ENCODE measurements around the gene MAP3K14.

The MAP3K14 gene

DNA sequence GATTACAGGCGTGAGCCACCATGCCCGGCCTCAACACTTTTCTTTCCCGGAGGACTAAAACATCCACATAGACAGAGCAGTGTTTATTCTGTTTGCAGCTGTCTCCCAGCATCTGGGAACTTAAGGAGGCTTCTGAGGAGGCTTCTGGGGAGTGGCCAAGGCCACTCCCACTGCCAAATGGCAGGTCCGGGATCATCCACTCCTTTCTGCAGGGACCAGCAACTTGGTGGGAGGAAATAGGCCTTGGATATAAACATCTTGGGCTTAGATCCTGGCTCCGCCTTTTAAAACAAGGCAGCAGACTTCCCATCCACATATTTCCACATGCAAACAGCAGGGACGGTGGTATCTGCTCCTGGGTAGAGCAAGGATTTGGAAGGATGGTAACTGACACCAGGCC, 40.8 kb downstream of the MAP3K14 start:
- FAIRE-seq (no peak), DNase-seq (ENCODE audit: insufficient read length, low spot score) (no peak)
- TF ChIP-seq, protein P1, sequence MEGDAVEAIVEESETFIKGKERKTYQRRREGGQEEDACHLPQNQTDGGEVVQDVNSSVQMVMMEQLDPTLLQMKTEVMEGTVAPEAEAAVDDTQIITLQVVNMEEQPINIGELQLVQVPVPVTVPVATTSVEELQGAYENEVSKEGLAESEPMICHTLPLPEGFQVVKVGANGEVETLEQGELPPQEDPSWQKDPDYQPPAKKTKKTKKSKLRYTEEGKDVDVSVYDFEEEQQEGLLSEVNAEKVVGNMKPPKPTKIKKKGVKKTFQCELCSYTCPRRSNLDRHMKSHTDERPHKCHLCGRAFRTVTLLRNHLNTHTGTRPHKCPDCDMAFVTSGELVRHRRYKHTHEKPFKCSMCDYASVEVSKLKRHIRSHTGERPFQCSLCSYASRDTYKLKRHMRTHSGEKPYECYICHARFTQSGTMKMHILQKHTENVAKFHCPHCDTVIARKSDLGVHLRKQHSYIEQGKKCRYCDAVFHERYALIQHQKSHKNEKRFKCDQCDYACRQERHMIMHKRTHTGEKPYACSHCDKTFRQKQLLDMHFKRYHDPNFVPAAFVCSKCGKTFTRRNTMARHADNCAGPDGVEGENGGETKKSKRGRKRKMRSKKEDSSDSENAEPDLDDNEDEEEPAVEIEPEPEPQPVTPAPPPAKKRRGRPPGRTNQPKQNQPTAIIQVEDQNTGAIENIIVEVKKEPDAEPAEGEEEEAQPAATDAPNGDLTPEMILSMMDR (IDR thresholded peaks at IDR 0.05; ENCODE audit: insufficient read depth, missing control alignments) = no peak

DNA sequence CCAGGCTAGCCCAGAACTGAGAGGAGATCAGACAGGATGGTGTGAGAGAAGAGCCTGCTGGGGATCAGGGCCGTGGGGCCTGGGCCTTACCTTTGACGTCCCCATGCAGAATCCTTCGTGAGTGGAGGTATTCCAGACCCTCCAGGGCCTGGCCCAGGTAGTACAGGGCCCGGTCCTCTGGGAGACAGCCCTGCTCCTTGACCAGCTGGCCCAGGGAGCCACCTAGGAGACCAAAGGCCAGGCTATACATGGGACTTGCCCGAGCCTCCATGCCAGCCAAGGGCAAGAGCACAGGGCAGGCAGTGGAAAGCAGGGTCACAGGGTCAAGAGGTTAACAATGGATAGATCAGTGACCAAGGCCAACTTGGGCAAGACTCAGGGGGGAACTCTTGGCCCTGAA, 42.8 kb downstream of the MAP3K14 start:
- FAIRE-seq = no peak
- no peak for DNase-seq (ENCODE audit: insufficient read length, low spot score)
- TF ChIP-seq, protein P1 (IDR thresholded peaks at IDR 0.05; ENCODE audit: insufficient read depth, missing control alignments) = no peak

DNA sequence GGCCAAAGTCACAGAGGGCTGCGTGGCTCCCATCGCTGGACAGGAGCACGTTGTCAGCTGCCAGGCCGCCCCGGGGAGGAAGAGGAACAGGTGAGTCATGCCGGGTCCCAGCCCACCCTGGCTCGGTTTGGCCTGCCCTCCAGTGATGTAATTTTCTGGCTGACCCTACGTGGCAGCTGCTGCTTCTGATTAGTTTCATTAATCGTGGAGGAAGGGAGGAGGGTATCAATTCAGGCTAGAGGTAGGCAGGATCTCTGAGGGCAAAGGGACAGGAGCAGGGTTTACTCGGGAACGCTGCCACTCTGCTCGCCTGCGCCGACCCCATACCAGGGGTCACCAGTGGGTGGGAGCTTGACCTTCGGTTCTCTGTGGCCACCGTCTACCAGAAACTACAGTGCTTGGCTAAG, 43.3 kb downstream of the MAP3K14 start:
- DNase-seq (ENCODE audit: insufficient read length, low spot score) (no peak), FAIRE-seq (no peak)
- TF ChIP-seq, protein P1 (IDR thresholded peaks at IDR 0.05; ENCODE audit: insufficient read depth, missing control alignments) = no peak

DNA sequence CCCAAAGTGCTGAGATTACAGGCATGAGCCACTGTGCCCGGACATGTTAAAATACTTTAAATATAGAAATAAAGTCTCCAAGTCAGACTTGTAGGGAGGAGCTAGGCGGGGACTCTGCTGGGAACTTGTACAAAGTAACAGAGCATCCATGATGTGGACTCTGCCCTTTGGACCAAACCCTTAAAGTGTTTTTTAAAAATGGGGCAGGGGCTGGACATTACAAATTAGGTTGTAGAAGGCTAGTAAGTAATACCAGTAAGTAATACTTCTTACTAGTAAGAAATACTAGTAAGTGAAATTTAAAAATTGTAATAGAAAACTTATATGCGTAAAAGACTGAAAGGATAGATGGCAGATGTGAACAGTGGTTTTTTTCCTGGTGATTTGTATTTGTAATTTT, 45.2 kb downstream of the MAP3K14 start:
- DNase-seq (ENCODE audit: insufficient read length, low spot score) (no peak), FAIRE-seq (no peak)
- TF ChIP-seq, protein P1 (IDR thresholded peaks at IDR 0.05; ENCODE audit: insufficient read depth, missing control alignments) = no peak

DNA sequence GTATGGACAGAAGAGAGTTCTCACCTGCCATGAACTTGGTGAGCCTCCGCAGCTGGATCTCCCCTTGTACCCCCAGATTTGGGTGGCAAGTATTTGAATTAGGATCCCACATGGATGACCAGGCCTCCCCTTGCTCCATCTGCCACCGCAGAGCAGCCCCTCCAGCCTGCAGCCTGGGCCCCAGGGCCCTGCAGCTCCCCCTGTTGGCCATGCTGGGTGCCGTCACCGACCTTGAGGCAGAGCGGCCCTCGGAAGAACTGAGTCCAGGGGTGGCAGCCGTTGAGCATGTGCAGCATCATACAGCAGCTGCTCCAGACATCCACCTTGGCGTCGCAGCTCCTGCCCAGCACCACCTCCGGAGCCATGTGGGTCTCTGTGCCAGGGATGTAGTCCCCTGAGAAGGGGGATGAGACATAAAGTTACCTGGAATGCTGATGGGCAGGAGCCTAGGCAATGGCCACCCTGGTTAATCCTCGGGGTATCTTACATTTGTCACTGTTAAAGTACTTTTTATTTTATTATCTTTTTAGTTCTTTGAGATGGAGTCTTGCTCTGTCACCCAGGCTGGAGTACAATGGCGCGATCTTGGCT, 45.9 kb downstream of the MAP3K14 start:
- DNase-seq (ENCODE audit: insufficient read length, low spot score) (peak; percentile 52), FAIRE-seq (no peak)
- TF ChIP-seq, protein P1 (IDR thresholded peaks at IDR 0.05; ENCODE audit: insufficient read depth, missing control alignments) = peak; percentile 53

DNA sequence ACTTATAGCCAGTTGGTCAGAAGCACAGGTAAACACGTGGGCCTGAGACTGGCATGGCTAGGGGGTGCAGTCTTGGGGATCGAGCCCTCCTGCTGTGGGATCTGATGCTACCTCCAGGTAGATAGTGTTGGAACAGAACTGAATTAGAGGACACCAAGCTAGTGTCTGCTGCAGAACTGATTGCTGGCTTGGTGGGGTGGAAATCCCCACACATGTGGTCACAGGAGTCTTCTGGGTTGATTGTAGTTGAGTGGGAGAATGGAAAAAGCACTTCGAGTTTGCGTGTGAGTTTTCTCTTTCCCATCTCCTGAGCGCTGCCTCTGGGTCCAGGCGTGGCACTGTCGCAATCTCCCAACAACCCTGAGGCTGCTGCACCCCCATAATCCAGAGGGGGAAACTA, 46.9 kb downstream of the MAP3K14 start:
- FAIRE-seq (no peak), DNase-seq (ENCODE audit: insufficient read length, low spot score) (no peak)
- TF ChIP-seq, protein P1 (IDR thresholded peaks at IDR 0.05; ENCODE audit: insufficient read depth, missing control alignments) = no peak

DNA sequence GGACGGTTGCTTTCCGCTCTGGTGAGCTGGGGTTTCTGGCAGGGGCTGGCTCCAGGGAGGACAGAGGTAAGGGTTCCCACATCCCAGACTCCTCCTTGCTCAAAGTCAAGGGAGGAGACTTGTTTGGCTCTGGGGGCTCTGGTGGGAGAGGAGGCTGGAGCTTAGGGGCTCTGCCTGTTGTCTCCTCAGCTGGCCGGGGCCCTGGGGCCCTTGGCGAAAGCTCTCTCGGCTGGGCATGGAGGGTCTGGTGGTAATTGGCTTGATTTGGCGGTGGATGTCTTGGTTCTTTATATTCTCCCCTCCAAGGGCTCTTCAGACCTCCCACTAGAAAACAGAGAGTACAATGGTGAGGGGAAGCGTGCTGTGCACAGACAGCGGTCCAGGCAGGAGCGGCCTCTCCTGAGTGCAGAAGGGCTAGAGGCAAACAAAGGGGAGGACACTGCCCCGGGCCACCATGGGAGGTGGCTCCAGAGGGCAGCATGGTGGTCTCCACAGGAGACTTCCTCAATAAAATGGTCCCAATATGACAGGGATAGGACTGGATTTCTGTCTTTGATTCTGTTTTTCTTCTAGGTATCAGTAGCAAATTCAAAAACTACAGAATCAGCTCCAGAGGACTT, 49.3 kb downstream of the MAP3K14 start:
- FAIRE-seq (no peak), DNase-seq (ENCODE audit: insufficient read length, low spot score) (no peak)
- TF ChIP-seq, protein P1 (IDR thresholded peaks at IDR 0.05; ENCODE audit: insufficient read depth, missing control alignments) = no peak

Data from D721Med (cell line).